Measurements from ENCODE around the gene CSN2. TPM values are rescaled to one million over a fixed set of nuclear protein-coding genes. Genes with fewer than 3 reads are reported as not detected.

CSN2 gene
- total and polyA plus RNA-seq, 4 experiments from 2014 or later, result not detected

Other genes with a start within 250 kb of the CSN2 start
- gene SULT1B1, start 205.1 kb downstream of the CSN2 start, total RNA-seq, result 1 to 10 TPM; 5.7 to 7.6 TPM
- 1 to 10 TPM; 4.2 to 4.7 TPM for gene SULT1B1, start 205.1 kb downstream of the CSN2 start, polyA plus RNA-seq
- gene SULT1E1, start 105.6 kb downstream of the CSN2 start, total RNA-seq, result not detected
- not detected for gene SULT1E1, start 105.6 kb downstream of the CSN2 start, polyA plus RNA-seq
- gene CSN1S1, start 34.7 kb downstream of the CSN2 start, total RNA-seq, result not detected
- not detected for gene CSN1S1, start 34.7 kb downstream of the CSN2 start, polyA plus RNA-seq
- gene STATH, start 30.2 kb upstream of the CSN2 start, total RNA-seq, result not detected
- not detected for gene STATH, start 30.2 kb upstream of the CSN2 start, polyA plus RNA-seq
- gene HTN3, start 62.7 kb upstream of the CSN2 start, total RNA-seq, result not detected
- not detected for gene HTN3, start 62.7 kb upstream of the CSN2 start, polyA plus RNA-seq
- gene HTN1, start 84.7 kb upstream of the CSN2 start, total RNA-seq, result not detected
- not detected for gene HTN1, start 84.7 kb upstream of the CSN2 start, polyA plus RNA-seq
- gene PRR27, start 188.5 kb upstream of the CSN2 start, total RNA-seq, result not detected
- gene PRR27, start 188.5 kb upstream of the CSN2 start, polyA plus RNA-seq, result not detected
- not detected for gene ODAM, start 230.0 kb upstream of the CSN2 start, total RNA-seq
- not detected for gene ODAM, start 230.0 kb upstream of the CSN2 start, polyA plus RNA-seq